Suprapubic skin (tissue), 4 donors: Measurements from ENCODE around the gene NEUROG1. TPM values are rescaled to one million over a fixed set of nuclear protein-coding genes. Genes with fewer than 3 reads are reported as not detected.

Source experiments
- DNase-seq, 2 donors: peaks; one replicate each; pipeline ENCODE4 v3.0.0-alpha.2; 2019; ENCODE audit warnings: low spot score in 2 of 2
- H3K27ac ChIP-seq: fragments of 200-600 bp; sonication (generic); one replicate; pipeline ENCODE4 v1.5.1; 2019
- H3K27me3 ChIP-seq: fragments of 200-600 bp; sonication (generic); one replicate; pipeline ENCODE4 v1.5.1; 2019
- H3K36me3 ChIP-seq: fragments of 200-600 bp; sonication (generic); one replicate; pipeline ENCODE4 v1.5.1; 2019
- H3K4me1 ChIP-seq: fragments of 200-600 bp; sonication (generic); one replicate; pipeline ENCODE4 v1.5.1; 2019
- H3K4me3 ChIP-seq: fragments of 200-600 bp; sonication (generic); one replicate; pipeline ENCODE4 v1.5.1; 2019; ENCODE audit warnings: mild to moderate bottlenecking
- H3K9me3 ChIP-seq: fragments of 200-600 bp; sonication (generic); one replicate; pipeline ENCODE4 v1.5.1; 2019
- CTCF ChIP-seq, 2 donors: fragments of 200-600 bp in 1 of 2; fragments of 450-650 bp in 1 of 2; sonication (generic) in 1 of 2; IDR thresholded peaks; one replicate each; pipeline ENCODE4 v1.5.1; 2016 to 2019; ENCODE audit warnings: antibody characterized with exemption in 2 of 2, mild to moderate bottlenecking in 1 of 2, moderate library complexity in 1 of 2
- EP300 ChIP-seq: sonication (generic); formaldehyde crosslinking; IDR thresholded peaks from one replicate; pipeline ENCODE4 v1.6.1; 2017; ENCODE audit warnings: antibody characterized with exemption
- POLR2A ChIP-seq, 2 donors: fragments of 450-650 bp; IDR thresholded peaks; one replicate each; pipeline ENCODE4 v1.6.1; 2017; ENCODE audit warnings: antibody characterized with exemption in 2 of 2, mild to moderate bottlenecking in 2 of 2, moderate library complexity in 2 of 2
- POLR2AphosphoS5 ChIP-seq, 3 donors: sonication (generic); formaldehyde crosslinking; IDR thresholded peaks; one replicate each; pipeline ENCODE4 v1.6.1; 2017; ENCODE audit warnings: antibody characterized with exemption in 3 of 3
- WGBS: methylation state at CpG from one replicate; pipeline ENCODE4 v1.1.5; 2018; 5-methylcytosine and 5-hydroxymethylcytosine counted together
- total RNA-seq, 4 donors: library from RNA; depleted of rRNA; stranded (reverse); fragments of >200 nt; gene quantifications; one replicate each; pipeline ENCODE4 v1.1.0, GENCODE V29; 2016

The NEUROG1 gene
- total RNA-seq, 4 donors from 2014 or later, result not detected

GRCh38 chr5:135526924-135527323, 8.8 kb downstream of the NEUROG1 start:
- H3K9me3 ChIP-seq, result no peaks in the 10 kb centered on the region
- TF ChIP-seq EP300, result no peak
- TF ChIP-seq CTCF (IDR thresholded peaks at IDR 0.05), result no peak
- TF ChIP-seq POLR2A (IDR thresholded peaks at IDR 0.05), result no peak
- TF ChIP-seq POLR2AphosphoS5 (IDR thresholded peaks at IDR 0.05), result no peak
- peaks cover 21% of the 10 kb centered on the region for H3K27me3 ChIP-seq
- no peaks in the 10 kb centered on the region for H3K36me3 ChIP-seq
- no peak overlapping the region for H3K27ac ChIP-seq
- no peaks in the 10 kb centered on the region for H3K4me1 ChIP-seq
- no peak overlapping the region for H3K4me3 ChIP-seq
- DNase-seq, result no peak

GRCh38 chr5:135521964-135522363, 13.8 kb downstream of the NEUROG1 start:
- WGBS, result 57% methylated on average over 2 of the region's 2 CpGs
- TF ChIP-seq CTCF (IDR thresholded peaks at IDR 0.05), result no peak

GRCh38 chr5:135517631-135518030, 18.1 kb downstream of the NEUROG1 start:
- 92% methylated on average over 4 of the region's 4 CpGs for WGBS

More at GRCh38 chr5:135521964-135522363, 13.8 kb downstream of the NEUROG1 start:
- Histone ChIP-seq H3K27me3 (peaks cover 5% of the 10 kb centered on the region), H3K4me1 (no peaks in the 10 kb centered on the region), H3K36me3 (no peaks in the 10 kb centered on the region), H3K27ac (no peak overlapping the region), H3K9me3 (no peaks in the 10 kb centered on the region), H3K4me3 (no peak overlapping the region)
- no peak for DNase-seq

GRCh38 chr5:135514116-135514515, 21.6 kb downstream of the NEUROG1 start:
- DNase-seq, result no peak
- Histone ChIP-seq H3K9me3 (peaks cover 8% of the 10 kb centered on the region), H3K27me3 (peaks cover 10% of the 10 kb centered on the region), H3K4me3 (no peak overlapping the region), H3K4me1 (no peaks in the 10 kb centered on the region), H3K27ac (no peak overlapping the region), H3K36me3 (no peaks in the 10 kb centered on the region)
- 94% methylated on average over 3 of the region's 3 CpGs for WGBS
- TF ChIP-seq POLR2AphosphoS5 (IDR thresholded peaks at IDR 0.05) (no peak), EP300 (no peak), POLR2A (IDR thresholded peaks at IDR 0.05) (no peak), CTCF (IDR thresholded peaks at IDR 0.05) (no peak)

More at GRCh38 chr5:135517631-135518030, 18.1 kb downstream of the NEUROG1 start:
- Histone ChIP-seq H3K9me3 (peaks cover 8% of the 10 kb centered on the region), H3K36me3 (no peaks in the 10 kb centered on the region), H3K4me3 (no peak overlapping the region), H3K27ac (no peak overlapping the region), H3K4me1 (no peaks in the 10 kb centered on the region), H3K27me3 (no peaks in the 10 kb centered on the region)
- no peak for DNase-seq
- TF ChIP-seq POLR2AphosphoS5 (IDR thresholded peaks at IDR 0.05) (no peak), CTCF (IDR thresholded peaks at IDR 0.05) (no peak), EP300 (no peak), POLR2A (IDR thresholded peaks at IDR 0.05) (no peak)

GRCh38 chr5:135511761-135512575, 23.8 kb downstream of the NEUROG1 start:
- Histone ChIP-seq H3K27ac (no peak overlapping the region), H3K4me3 (no peak overlapping the region), H3K9me3 (peaks cover 8% of the 10 kb centered on the region), H3K27me3 (peaks cover 10% of the 10 kb centered on the region), H3K36me3 (no peaks in the 10 kb centered on the region), H3K4me1 (peaks cover 7% of the 10 kb centered on the region)
- 49% methylated on average over 1 of the region's 1 CpG for WGBS
- TF ChIP-seq POLR2A (IDR thresholded peaks at IDR 0.05) (no peak), CTCF (IDR thresholded peaks at IDR 0.05) (no peak), EP300 (no peak), POLR2AphosphoS5 (IDR thresholded peaks at IDR 0.05) (no peak)
- no peak for DNase-seq
